Measurements from ENCODE around the gene ASXL2. TPM values are rescaled to one million over a fixed set of nuclear protein-coding genes. Genes with fewer than 3 reads are reported as not detected.
"Not testable (repeated sequence)": the region's sequence is repeated elsewhere in the genome, so short reads cannot be mapped to it uniquely, and the experiment has no call there.

Gene ASXL2
- total RNA-seq, 4 donors from 2014 or later: 4.6 to 29.7 (median 10.6) TPM

GRCh38 chr2:25920336-25920735 lies 42.0 kb upstream of the ASXL2 start:
- Histone ChIP-seq H3K36me3 (no peaks in the 10 kb centered on the region), H3K4me1 (no peaks in the 10 kb centered on the region), H3K27me3 (no peaks in the 10 kb centered on the region), H3K4me3 (no peak overlapping the region), H3K9me3 (no peaks in the 10 kb centered on the region), H3K27ac (no peak overlapping the region)
- TF ChIP-seq CTCF (IDR thresholded peaks at IDR 0.05) (no peak), POLR2A (IDR thresholded peaks at IDR 0.05) (no peak)
- DNase-seq: no peak
- intact Hi-C loops (cut with DNase I; ENCODE audit: low total_unique reads): no loop called here

GRCh38 chr2:25917832-25918231 lies 39.5 kb upstream of the ASXL2 start:
- Histone ChIP-seq H3K27me3 (no peaks in the 10 kb centered on the region), H3K4me3 (no peak overlapping the region), H3K36me3 (no peaks in the 10 kb centered on the region), H3K27ac (no peak overlapping the region), H3K4me1 (no peaks in the 10 kb centered on the region), H3K9me3 (no peaks in the 10 kb centered on the region)
- no peak for DNase-seq
- TF ChIP-seq CTCF (IDR thresholded peaks at IDR 0.05) (no peak), POLR2A (IDR thresholded peaks at IDR 0.05) (no peak)
- intact Hi-C loops (cut with DNase I; ENCODE audit: low total_unique reads): no loop called here

GRCh38 chr2:25917411-25917810 lies 39.1 kb upstream of the ASXL2 start:
- H3K4me3 ChIP-seq; H3K4me1 ChIP-seq; H3K36me3 ChIP-seq; DNase-seq; intact Hi-C loops (cut with DNase I; ENCODE audit: low total_unique reads); H3K27me3 ChIP-seq; H3K9me3 ChIP-seq; H3K27ac ChIP-seq: not testable (repeated sequence)

- intact Hi-C loops (cut with DNase I; ENCODE audit: low total_unique reads); DNase-seq; H3K27ac ChIP-seq; H3K4me1 ChIP-seq; H3K4me3 ChIP-seq; H3K9me3 ChIP-seq; H3K27me3 ChIP-seq; H3K36me3 ChIP-seq: not testable (repeated sequence)
Measured at GRCh38 chr2:25915944-25916772, 37.9 kb upstream of the ASXL2 start.

- not testable (repeated sequence) for H3K4me1 ChIP-seq
Measured at GRCh38 chr2:25915411-25915810, 37.1 kb upstream of the ASXL2 start.

GRCh38 chr2:25913696-25913973 lies 35.3 kb upstream of the ASXL2 start:
- H3K27me3 ChIP-seq; H3K4me3 ChIP-seq; intact Hi-C loops (cut with DNase I; ENCODE audit: low total_unique reads); H3K4me1 ChIP-seq; H3K27ac ChIP-seq; H3K36me3 ChIP-seq; H3K9me3 ChIP-seq; DNase-seq: not testable (repeated sequence)

More at GRCh38 chr2:25915411-25915810, 37.1 kb upstream of the ASXL2 start:
- H3K27me3 ChIP-seq; H3K4me3 ChIP-seq; intact Hi-C loops (cut with DNase I; ENCODE audit: low total_unique reads); H3K9me3 ChIP-seq; DNase-seq; H3K36me3 ChIP-seq; H3K27ac ChIP-seq: not testable (repeated sequence)

GRCh38 chr2:25912851-25913695 lies 34.8 kb upstream of the ASXL2 start:
- Histone ChIP-seq H3K9me3 (no peaks in the 10 kb centered on the region), H3K4me3 (no peak overlapping the region), H3K27me3 (no peaks in the 10 kb centered on the region), H3K4me1 (no peaks in the 10 kb centered on the region), H3K36me3 (no peaks in the 10 kb centered on the region), H3K27ac (no peak overlapping the region)
- intact Hi-C loops (cut with DNase I; ENCODE audit: low total_unique reads): no loop called here
- no peak for TF ChIP-seq CTCF (IDR thresholded peaks at IDR 0.05)
- DNase-seq: no peak

- H3K4me3 ChIP-seq; DNase-seq; intact Hi-C loops (cut with DNase I; ENCODE audit: low total_unique reads); H3K27me3 ChIP-seq; H3K27ac ChIP-seq; H3K4me1 ChIP-seq; H3K9me3 ChIP-seq; H3K36me3 ChIP-seq: not testable (repeated sequence)
Measured at GRCh38 chr2:25909574-25909973, 31.3 kb upstream of the ASXL2 start.
